Testis (tissue), 3 donors: ENCODE measurements around the gene DDX47. TPM values are rescaled to one million over a fixed set of nuclear protein-coding genes. Genes with fewer than 3 reads are reported as not detected.

ENCODE experiments used
- DNase-seq: peaks from one replicate; pipeline ENCODE4 v3.0.0-alpha.2; 2019
- H3K27ac ChIP-seq, 2 donors: fragments of 200-600 bp; sonication (generic); one replicate each; pipeline ENCODE4 v1.5.1; 2019
- H3K27me3 ChIP-seq: fragments of 200-600 bp; sonication (generic); one replicate; pipeline ENCODE4 v1.5.1; 2019
- H3K36me3 ChIP-seq: fragments of 200-600 bp; sonication (generic); one replicate; pipeline ENCODE4 v1.5.1; 2017; ENCODE audit warnings: low read depth; ENCODE audit errors: missing control alignments
- H3K4me1 ChIP-seq: fragments of 200-600 bp; sonication (generic); one replicate; pipeline ENCODE4 v1.5.1; 2019
- H3K4me3 ChIP-seq, 2 donors: fragments of 200-600 bp; sonication (generic); one replicate each; pipeline ENCODE4 v1.5.1; 2017 to 2019
- H3K9me3 ChIP-seq: fragments of 200-600 bp; sonication (generic); one replicate; pipeline ENCODE4 v1.5.1; 2017
- POLR2A ChIP-seq: fragments of 450-650 bp; IDR thresholded peaks from one replicate; pipeline ENCODE4 v1.6.1; 2017; ENCODE audit warnings: antibody characterized with exemption, mild to moderate bottlenecking, moderate library complexity
- WGBS, 2 donors: methylation state at CpG; one replicate each; pipeline ENCODE4 v1.1.5; 2018; 5-methylcytosine and 5-hydroxymethylcytosine counted together
- intact Hi-C: fragments of 100-400 bp; cut with DNase I; formaldehyde crosslinking; loops from one replicate; pipeline ENCODE4 v1.15.1; 2023; ENCODE audit warnings: low total_unique reads
- polyA plus RNA-seq: library from polyadenylated mRNA; stranded (reverse); fragments of 350-450 nt; fragmentation: Illumina TruSeq; extraction: RNeasy Lipid Tissue Mini Kit (QIAGEN cat#74804); gene quantifications from one replicate; pipeline ENCODE4 v1.2.3, GENCODE V29; 2014; ENCODE audit warnings: low read depth, low replicate concordance; ENCODE audit not compliant: insufficient read depth
- total RNA-seq, 2 donors: library from RNA; depleted of rRNA; stranded (reverse); fragments of >200 nt; gene quantifications; one replicate each; pipeline ENCODE4 v1.2.3, GENCODE V29; 2016
- TF ChIP-seq, protein P1 (sequence below), 3 experiments: fragments of 450-650 bp in 2 of 3; fragments of 200-600 bp in 1 of 3; sonication (generic) in 1 of 3; IDR thresholded peaks; one replicate each; pipeline ENCODE4 v1.5.1; 2016 to 2019; ENCODE audit warnings: antibody characterized with exemption in 3 of 3, mild to moderate bottlenecking in 2 of 3, moderate library complexity in 1 of 3

Gene DDX47
- total and polyA plus RNA-seq, 3 donors from 2014 or later: 52.4 to 85.4 (median 82.4) TPM

DNA sequence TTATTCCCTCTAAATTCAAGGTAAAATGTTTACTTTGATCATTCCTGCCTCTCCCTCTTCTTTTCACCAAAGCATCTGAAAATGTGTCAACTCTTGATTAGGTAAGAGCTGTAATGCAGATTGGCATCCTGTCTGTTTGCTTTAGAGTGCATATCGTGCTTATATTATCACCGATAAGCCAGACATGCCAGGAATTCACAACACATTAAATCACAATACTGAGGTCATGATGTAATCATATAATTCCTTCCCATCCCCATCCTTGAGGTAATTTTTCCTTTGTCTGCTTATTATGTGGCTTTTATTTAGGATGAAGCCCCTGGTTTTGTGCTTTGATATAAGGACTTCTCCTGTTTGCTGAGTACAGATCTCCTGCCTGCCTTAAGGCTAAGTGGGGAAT is 10.2 kb downstream of the DDX47 start:
- no peak overlapping the region for H3K4me3 ChIP-seq
- H3K9me3 ChIP-seq: no peaks in the 10 kb centered on the region
- TF ChIP-seq, protein P1, sequence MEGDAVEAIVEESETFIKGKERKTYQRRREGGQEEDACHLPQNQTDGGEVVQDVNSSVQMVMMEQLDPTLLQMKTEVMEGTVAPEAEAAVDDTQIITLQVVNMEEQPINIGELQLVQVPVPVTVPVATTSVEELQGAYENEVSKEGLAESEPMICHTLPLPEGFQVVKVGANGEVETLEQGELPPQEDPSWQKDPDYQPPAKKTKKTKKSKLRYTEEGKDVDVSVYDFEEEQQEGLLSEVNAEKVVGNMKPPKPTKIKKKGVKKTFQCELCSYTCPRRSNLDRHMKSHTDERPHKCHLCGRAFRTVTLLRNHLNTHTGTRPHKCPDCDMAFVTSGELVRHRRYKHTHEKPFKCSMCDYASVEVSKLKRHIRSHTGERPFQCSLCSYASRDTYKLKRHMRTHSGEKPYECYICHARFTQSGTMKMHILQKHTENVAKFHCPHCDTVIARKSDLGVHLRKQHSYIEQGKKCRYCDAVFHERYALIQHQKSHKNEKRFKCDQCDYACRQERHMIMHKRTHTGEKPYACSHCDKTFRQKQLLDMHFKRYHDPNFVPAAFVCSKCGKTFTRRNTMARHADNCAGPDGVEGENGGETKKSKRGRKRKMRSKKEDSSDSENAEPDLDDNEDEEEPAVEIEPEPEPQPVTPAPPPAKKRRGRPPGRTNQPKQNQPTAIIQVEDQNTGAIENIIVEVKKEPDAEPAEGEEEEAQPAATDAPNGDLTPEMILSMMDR (IDR thresholded peaks at IDR 0.05): no peak
- no peak for TF ChIP-seq POLR2A
- no peak overlapping the region for H3K27ac ChIP-seq
- H3K4me1 ChIP-seq: peaks cover 9% of the 10 kb centered on the region
- intact Hi-C loops: no loop called here
- H3K36me3 ChIP-seq: no peaks in the 10 kb centered on the region
- DNase-seq: no peak
- H3K27me3 ChIP-seq: no peaks in the 10 kb centered on the region
- 49 to 51% methylated on average over 2 of the region's 2 CpGs for WGBS, 2 donors

DNA sequence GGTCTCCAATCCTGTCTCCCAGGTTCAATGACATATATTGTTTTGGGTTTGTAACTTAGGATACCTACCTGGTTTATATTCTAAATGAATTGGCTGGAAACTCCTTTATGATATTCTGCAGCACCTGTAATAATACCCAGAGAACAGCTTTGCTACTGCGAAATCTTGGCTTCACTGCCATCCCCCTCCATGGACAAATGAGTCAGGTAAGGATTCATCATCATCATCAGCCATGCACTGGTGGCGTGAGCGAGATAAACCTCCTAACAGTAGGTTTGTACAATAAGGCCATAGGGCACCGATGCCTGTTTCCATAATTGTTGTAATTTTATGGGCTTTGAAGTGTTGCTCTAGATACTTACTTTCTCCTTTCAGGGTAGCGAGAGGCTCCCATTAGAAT is 10.7 kb downstream of the DDX47 start:
- no peaks in the 10 kb centered on the region for H3K27me3 ChIP-seq
- H3K4me1 ChIP-seq: peaks cover 9% of the 10 kb centered on the region
- DNase-seq: no peak
- intact Hi-C loops: no loop called here
- H3K4me3 ChIP-seq: no peak overlapping the region
- no peak overlapping the region for H3K27ac ChIP-seq
- no peaks in the 10 kb centered on the region for H3K9me3 ChIP-seq
- no peaks in the 10 kb centered on the region for H3K36me3 ChIP-seq
- TF ChIP-seq, protein P1 (IDR thresholded peaks at IDR 0.05): no peak
- no peak for TF ChIP-seq POLR2A
- 93 to 97% methylated on average over 5 of the region's 5 CpGs for WGBS, 2 donors

DNA sequence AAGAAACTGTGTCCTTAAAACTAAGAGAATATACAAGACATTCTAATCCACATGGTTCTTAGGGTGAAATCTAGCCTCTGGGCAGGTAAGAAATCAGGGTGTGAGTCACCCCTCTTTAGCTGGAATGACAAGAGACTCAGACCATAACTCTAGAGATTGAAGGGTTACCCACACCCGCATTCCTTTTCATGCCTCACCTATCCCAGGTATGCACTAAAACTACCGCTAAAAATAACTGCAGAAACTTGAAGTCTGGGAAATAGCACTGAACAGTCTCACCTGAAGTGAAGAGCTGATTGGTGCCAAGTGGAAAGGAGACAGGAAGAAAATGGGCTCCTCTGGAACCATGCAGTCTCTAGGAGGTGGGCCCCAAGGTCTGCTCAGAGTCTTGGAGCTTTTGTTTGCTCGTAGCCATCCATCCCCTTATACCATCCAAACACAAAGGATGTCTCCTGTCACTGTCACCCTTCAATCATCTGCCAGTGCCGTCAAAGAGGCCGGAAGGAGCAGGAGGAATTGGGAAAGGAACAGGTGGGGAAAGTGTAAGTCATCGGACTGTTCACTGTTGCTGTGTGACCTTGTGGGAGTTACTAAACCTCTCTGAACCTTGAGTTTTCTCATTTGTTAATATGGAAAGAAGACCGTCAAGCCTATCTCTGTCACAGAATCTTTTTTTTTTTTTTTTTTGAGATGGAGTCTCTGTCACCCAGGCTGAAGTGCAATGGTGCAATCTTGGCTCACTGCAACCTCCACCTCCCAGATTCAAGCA is 22.4 kb downstream of the DDX47 start:
- Histone ChIP-seq H3K27me3 (no peaks in the 10 kb centered on the region), H3K4me1 (no peaks in the 10 kb centered on the region), H3K4me3 (no peak overlapping the region), H3K9me3 (no peaks in the 10 kb centered on the region), H3K36me3 (no peaks in the 10 kb centered on the region), H3K27ac (no peak overlapping the region)
- TF ChIP-seq, protein P1 (IDR thresholded peaks at IDR 0.05): no peak
- no peak for TF ChIP-seq POLR2A
- WGBS, 2 donors: 86 to 91% methylated on average over 7 of the region's 7 CpGs
- DNase-seq: no peak
- intact Hi-C loops: no loop called here

DNA sequence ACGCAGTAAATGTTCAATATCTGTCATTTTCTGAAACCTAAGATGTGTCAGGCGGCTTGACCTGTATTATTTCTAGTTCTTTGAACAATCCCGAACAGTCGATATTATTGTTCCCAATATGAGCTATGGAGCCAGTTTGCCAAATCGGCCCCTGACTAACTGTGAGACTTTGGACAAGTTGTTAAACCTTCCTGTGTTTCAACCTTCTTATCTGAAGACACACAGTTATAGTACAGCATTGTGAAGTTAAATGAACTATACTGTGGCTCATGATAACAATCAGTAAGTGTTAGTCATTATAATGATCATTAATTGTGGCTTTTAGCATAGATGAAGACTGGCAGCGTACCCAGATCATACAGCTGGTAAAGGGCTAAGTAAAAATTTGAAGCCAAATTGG is 23.4 kb downstream of the DDX47 start:
- Histone ChIP-seq H3K4me1 (no peaks in the 10 kb centered on the region), H3K9me3 (no peaks in the 10 kb centered on the region), H3K36me3 (no peaks in the 10 kb centered on the region), H3K27me3 (no peaks in the 10 kb centered on the region), H3K4me3 (no peak overlapping the region), H3K27ac (no peak overlapping the region)
- TF ChIP-seq POLR2A: no peak
- TF ChIP-seq, protein P1 (IDR thresholded peaks at IDR 0.05): no peak
- DNase-seq: no peak
- WGBS, 2 donors: 83 to 88% methylated on average over 6 of the region's 6 CpGs
- intact Hi-C loops: no loop called here
